SK-N-DZ (cell line): ENCODE measurements around the gene MRPL30. TPM values are rescaled to one million over a fixed set of nuclear protein-coding genes. Genes with fewer than 3 reads are reported as not detected.
A peak's percentile ranks its signal among the peaks of the same experiment; 100 is the strongest.
"Not testable (repeated sequence)": the region's sequence is repeated elsewhere in the genome, so short reads cannot be mapped to it uniquely, and the experiment has no call there.

Experiments used
- DNase-seq: peaks from one replicate; pipeline ENCODE4 v3.0.0-alpha.2; 2015; ENCODE audit warnings: low spot score
- polyA plus RNA-seq, 2 experiments: library from polyadenylated mRNA; depleted of rRNA; stranded (reverse); fragments of >200 nt; gene quantifications; 2 replicates each; pipeline ENCODE4 v1.2.3, GENCODE V29; 2014

Gene MRPL30
- polyA plus RNA-seq (2014; cell fraction: cytosol; rRNA removed) = 91.2 and 94.0 TPM in 2 replicates
- 30.1 and 40.2 TPM in 2 replicates for polyA plus RNA-seq (2014; cell fraction: nucleus; rRNA removed)

- DNase-seq = peak; percentile 96
Measured at GRCh38 chr2:99180755-99181623, at the start of gene MRPL30, which contains the start of gene MITD1. Gene MRPL30, plus strand, starts transcription at chr2:99181184. Its CDS starts 5,020 bp downstream, at chr2:99186204. Gene MITD1, minus strand, starts transcription at chr2:99181058. Its CDS starts 77 bp downstream, at chr2:99180981.

- not testable (repeated sequence) for DNase-seq
Measured at GRCh38 chr2:99135044-99135556, 45.9 kb upstream of the MRPL30 start.

GRCh38 chr2:99139003-99139402 lies 42.0 kb upstream of the MRPL30 start:
- DNase-seq = no peak

GRCh38 chr2:99140056-99140859 lies 40.7 kb upstream of the MRPL30 start:
- DNase-seq = no peak

- DNase-seq = no peak
Measured at GRCh38 chr2:99140860-99141109, 40.2 kb upstream of the MRPL30 start.

- DNase-seq = peak; percentile 91
Measured at GRCh38 chr2:99141110-99142108, 39.6 kb upstream of the MRPL30 start, which contains the start of gene C2orf15. Gene C2orf15, plus strand, starts transcription at chr2:99141707. Its CDS starts 8,852 bp downstream, at chr2:99150559.

GRCh38 chr2:99150706-99151105 lies 30.3 kb upstream of the MRPL30 start:
- no peak for DNase-seq

GRCh38 chr2:99152199-99152895 lies 28.6 kb upstream of the MRPL30 start:
- DNase-seq = no peak

GRCh38 chr2:99153921-99154604 lies 26.9 kb upstream of the MRPL30 start:
- no peak for DNase-seq

GRCh38 chr2:99154643-99155536 lies 26.1 kb upstream of the MRPL30 start, which contains the start of the genes LIPT1 and TSGA10:
Gene LIPT1, plus strand, starts transcription at chr2:99154967. Its CDS starts 6,991 bp downstream, at chr2:99161958.
Gene TSGA10, minus strand, starts transcription at chr2:99154942. Its CDS starts 45,503 bp downstream, at chr2:99109439.
- peak; percentile 92 for DNase-seq

GRCh38 chr2:99156891-99157290 lies 24.1 kb upstream of the MRPL30 start:
- no peak for DNase-seq

GRCh38 chr2:99158599-99158998 lies 22.4 kb upstream of the MRPL30 start:
- no peak for DNase-seq

GRCh38 chr2:99159594-99159993 lies 21.4 kb upstream of the MRPL30 start:
- DNase-seq = no peak

GRCh38 chr2:99166218-99166617 lies 14.8 kb upstream of the MRPL30 start:
- no peak for DNase-seq

- no peak for DNase-seq
Measured at GRCh38 chr2:99169534-99169933, 11.4 kb upstream of the MRPL30 start.

GRCh38 chr2:99171377-99172140 lies 9.4 kb upstream of the MRPL30 start:
- DNase-seq = no peak

- DNase-seq = peak; percentile 17
Measured at GRCh38 chr2:99181624-99182000, 628 bp downstream of the MRPL30 start.

- no peak for DNase-seq
Measured at GRCh38 chr2:99183025-99183424, 2.0 kb downstream of the MRPL30 start.
